Measurements from ENCODE around the gene SPI1.

- TF ChIP-seq CTCF (IDR thresholded peaks at IDR 0.05; ENCODE audit: extremely low read depth in 1 of 2, insufficient read depth in 1 of 2, low read depth in 1 of 2, low read length in 2 of 2): no peak
- TF ChIP-seq POLR2A (IDR thresholded peaks at IDR 0.05; ENCODE audit: low read depth, low read length): no peak
- TF ChIP-seq MAX (IDR thresholded peaks at IDR 0.05; ENCODE audit: insufficient read depth, insufficient read length): no peak
- no peak for TF ChIP-seq GATA2 (IDR thresholded peaks at IDR 0.05; ENCODE audit: insufficient read depth, insufficient read length, low read depth, low read length)
- no peak for TF ChIP-seq EZH2 (IDR thresholded peaks at IDR 0.05; ENCODE audit: borderline replicate concordance, low read depth, low read length, severe bottlenecking)
- TF ChIP-seq POLR2AphosphoS5 (IDR thresholded peaks at IDR 0.05; ENCODE audit: insufficient read depth, low read depth, low read length): no peak
- no peak for TF ChIP-seq MYC (IDR thresholded peaks at IDR 0.05; ENCODE audit: low read depth, low read length)
- no peak for TF ChIP-seq JUN (IDR thresholded peaks at IDR 0.05; ENCODE audit: borderline replicate concordance, insufficient read depth, insufficient read length, low read depth)
Measured at GRCh38 chr11:47317064-47317828, 61.1 kb downstream of the SPI1 start.
